NCI-H2196 (cell line): Measurements from ENCODE around the gene MIDN.
"Not testable (repeated sequence)": the region's sequence is repeated elsewhere in the genome, so short reads cannot be mapped to it uniquely, and the experiment has no call there.

ENCODE experiments used
- DNase-seq: peaks from one replicate; lab custom pipeline; 2025; ENCODE audit not compliant: unreplicated experiment; lab: John Stamatoyannopoulos, UW

The MIDN gene

GRCh38 chr19:1291761-1292418 is 43.5 kb downstream of the MIDN start:
- no peak for DNase-seq

GRCh38 chr19:1292419-1293151 is 44.2 kb downstream of the MIDN start:
- no peak for DNase-seq

GRCh38 chr19:1293782-1294604 is 45.6 kb downstream of the MIDN start:
- no peak for DNase-seq

GRCh38 chr19:1294688-1295087 is 46.3 kb downstream of the MIDN start:
- DNase-seq, result no peak

- DNase-seq, result no peak
Measured at GRCh38 chr19:1295169-1296012, 47.0 kb downstream of the MIDN start.

GRCh38 chr19:1296078-1296477 is 47.7 kb downstream of the MIDN start:
- no peak for DNase-seq

- no peak for DNase-seq
Measured at GRCh38 chr19:1296575-1297271, 48.3 kb downstream of the MIDN start.

DNA sequence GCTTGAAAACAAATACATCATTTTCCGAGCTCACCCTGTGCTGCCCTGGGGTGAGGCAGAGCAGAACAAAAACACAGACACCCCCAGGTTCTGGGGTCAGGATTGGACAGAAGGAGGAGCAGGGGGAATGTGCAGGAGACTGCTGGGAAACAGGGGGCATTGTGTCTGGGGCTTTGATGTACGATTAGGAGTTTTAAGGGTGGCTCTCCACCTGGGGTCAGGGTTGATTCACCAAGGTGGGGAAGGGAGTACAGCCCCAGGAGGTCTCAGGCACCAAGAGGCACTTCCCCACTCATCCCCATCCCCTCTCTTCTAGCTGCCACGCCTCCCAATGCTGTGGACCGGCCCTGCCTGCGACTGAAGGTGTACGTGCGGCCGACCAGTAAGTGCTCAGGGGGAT is 49.9 kb downstream of the MIDN start:
- no peak for DNase-seq

- no peak for DNase-seq
Measured at GRCh38 chr19:1299801-1300200, 51.4 kb downstream of the MIDN start.

DNA sequence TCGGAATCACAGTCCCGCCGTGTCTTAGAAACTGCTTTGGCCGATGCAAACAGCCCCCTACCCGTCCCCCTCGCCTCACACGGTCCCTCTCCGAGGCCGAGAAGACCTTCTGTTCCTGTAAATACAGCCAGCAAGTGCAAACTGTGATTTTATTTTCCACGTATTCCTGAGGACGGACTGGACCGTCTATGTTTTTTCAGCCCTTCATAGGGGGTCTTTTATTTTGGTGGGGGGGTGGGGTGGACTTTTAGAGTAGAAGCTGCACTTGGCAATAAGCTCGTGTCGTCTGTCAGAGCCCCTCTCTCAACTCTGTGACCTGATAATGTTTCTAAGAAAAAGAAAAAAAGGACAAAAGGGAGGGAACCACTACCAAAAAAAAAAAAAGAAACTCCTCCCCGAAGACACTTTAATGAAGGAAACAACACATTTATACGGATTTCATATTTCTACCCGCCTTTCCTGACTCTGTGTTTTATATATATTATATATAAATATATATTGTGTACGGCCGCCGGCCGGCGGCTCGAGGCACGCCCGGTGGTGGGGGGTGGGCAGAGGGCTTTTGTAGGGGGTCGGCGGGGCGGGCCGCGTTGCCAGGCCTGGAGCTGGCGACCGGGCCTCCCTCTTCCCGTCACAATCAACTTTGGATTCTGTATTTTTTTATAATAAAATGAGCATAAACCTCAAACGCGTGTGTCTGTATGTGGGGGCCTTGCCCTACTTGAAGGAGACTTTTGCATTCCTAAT is 52.5 kb downstream of the MIDN start:
- no peak for DNase-seq

- DNase-seq, result no peak
Measured at GRCh38 chr19:1302533-1303239, 54.3 kb downstream of the MIDN start.

GRCh38 chr19:1304197-1304924 is 56.0 kb downstream of the MIDN start:
- DNase-seq, result no peak

GRCh38 chr19:1305354-1305753 is 57.0 kb downstream of the MIDN start:
- not testable (repeated sequence) for DNase-seq

DNA sequence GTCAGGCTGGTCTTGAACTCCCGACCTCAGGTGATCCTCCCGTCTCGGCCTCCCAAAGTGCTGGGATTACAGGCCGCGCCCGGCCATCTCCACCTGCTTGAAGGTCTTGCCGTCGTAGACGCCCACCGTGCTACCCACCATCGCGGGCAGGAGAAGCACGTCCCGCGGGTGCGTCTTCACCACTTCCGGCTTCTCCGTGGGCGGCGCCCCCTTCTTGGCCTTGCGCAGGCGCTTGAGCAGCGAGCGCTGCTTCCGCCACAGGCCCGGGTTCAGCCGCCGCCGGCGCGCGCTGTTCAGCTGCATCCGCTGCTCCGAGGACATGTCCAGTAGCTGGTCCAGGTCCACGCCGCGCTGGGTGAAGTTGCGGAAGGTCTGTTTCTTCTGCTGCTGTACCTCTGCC is 58.9 kb downstream of the MIDN start:
- no peak for DNase-seq

- no peak for DNase-seq
Measured at GRCh38 chr19:1307755-1308303, 59.4 kb downstream of the MIDN start.

DNA sequence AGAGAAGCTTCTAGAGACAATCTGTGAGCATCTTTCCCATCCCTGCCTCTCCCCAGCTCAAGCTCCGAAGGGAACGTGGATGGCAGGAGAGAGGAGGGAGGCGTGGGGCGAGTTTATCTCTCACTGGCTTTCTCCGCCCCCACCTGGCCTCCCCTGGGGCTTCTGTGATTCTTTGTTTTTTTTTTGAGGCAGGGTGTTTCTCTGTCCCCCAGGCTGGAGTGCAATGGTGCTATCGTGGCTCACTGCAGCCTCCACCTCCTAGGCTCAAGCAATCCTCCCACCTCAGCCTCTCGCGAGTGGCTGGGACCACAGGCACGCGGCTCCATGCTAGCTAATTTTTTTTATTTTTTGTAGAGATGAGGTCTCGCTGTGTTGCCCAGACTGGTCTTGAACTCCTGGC is 60.3 kb downstream of the MIDN start:
- DNase-seq, result no peak
